AG04450 (cell line): ENCODE data around the gene PPM1L. TPM values are rescaled to one million over a fixed set of nuclear protein-coding genes. Genes with fewer than 3 reads are reported as not detected.

ENCODE experiments used
- CTCF ChIA-PET: fragments of 300-600, 350-600 bp; formaldehyde crosslinking; extraction: SDS; loops from one replicate; lab custom pipeline; 2022; ENCODE audit warnings: antibody characterized with exemption, inconsistent platforms; lab: Charles Lee
- POLR2A ChIA-PET: fragments of 350-600 bp; formaldehyde crosslinking; extraction: SDS; loops from one replicate; lab custom pipeline; 2021; ENCODE audit warnings: antibody characterized with exemption, inconsistent platforms; lab: Yijun Ruan, JAX
- DNase-seq: peaks from one replicate; pipeline ENCODE4 v3.0.0-alpha.2; 2011; ENCODE audit warnings: low read depth, low spot score
- H3K27ac ChIP-seq: one replicate; pipeline ENCODE4 v1.5.1; 2012; ENCODE audit warnings: low read depth, low read length, control low read depth
- H3K27me3 ChIP-seq: one replicate; pipeline ENCODE4 v1.6.0; 2012; ENCODE audit warnings: low read length; ENCODE audit not compliant: control insufficient read depth, insufficient read depth
- H3K4me3 ChIP-seq: 2 replicates; pipeline ENCODE4 v1.5.1; 2011; ENCODE audit warnings: mild to moderate bottlenecking, low read depth, low read length, control low read depth
- H3K9me3 ChIP-seq: 2 replicates; pipeline ENCODE4 v1.5.1; 2012; ENCODE audit warnings: low read length; ENCODE audit not compliant: control insufficient read depth, insufficient read depth
- polyA plus RNA-seq: library from polyadenylated mRNA; depleted of rRNA; stranded (reverse); fragments of >200 nt; gene quantifications from 2 replicates; pipeline ENCODE4 v1.2.3, GENCODE V29; 2011
- TF ChIP-seq, protein P1 (sequence below): IDR thresholded peaks from 2 replicates; pipeline ENCODE4 v1.5.1; 2011; ENCODE audit warnings: low read depth, low read length, control low read depth, inconsistent platforms

Gene PPM1L
- polyA plus RNA-seq, 1 experiment: 0.33 TPM

DNA sequence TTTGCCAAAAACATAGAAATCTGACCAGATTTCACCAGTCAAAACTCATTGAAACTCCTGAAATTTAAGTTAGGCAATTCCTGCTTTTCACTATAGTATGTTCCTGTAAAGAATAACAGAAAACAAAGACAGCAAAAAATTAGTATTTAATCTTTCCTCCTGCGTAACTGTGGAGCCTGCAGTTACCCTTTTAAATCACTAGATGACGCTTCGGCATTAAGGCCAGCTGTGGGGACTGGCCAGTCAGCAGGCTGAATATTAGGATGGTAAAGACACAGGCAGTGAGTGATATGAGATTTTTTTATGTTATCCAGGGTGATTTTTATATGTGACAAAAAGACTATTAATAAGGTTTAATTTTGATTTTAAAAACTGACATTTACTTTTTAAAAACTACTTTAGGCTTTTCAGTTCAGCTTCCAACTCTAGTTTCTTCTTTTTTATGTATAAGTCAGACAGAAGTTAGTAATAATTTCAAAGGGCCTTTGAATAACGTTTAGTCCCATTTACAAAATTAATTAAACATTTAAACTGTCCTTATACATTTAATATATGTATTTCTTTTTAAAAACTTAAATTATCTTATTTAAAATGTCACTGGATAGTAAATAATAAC is 165.1 kb downstream of the PPM1L start:
- CTCF ChIA-PET: interaction anchor here (0.7 to 4.9 kb wide), 13 partner anchors 12 to 501 kb away, joined by 3 to 32 read pairs (median 3); no protein-coding TSS in a partner anchor
- Histone ChIP-seq H3K27me3 (no peaks in the 10 kb centered on the region), H3K27ac (no peak overlapping the region), H3K9me3 (no peaks in the 10 kb centered on the region), H3K4me3 (no peak overlapping the region)
- POLR2A ChIA-PET: no interaction called here
- DNase-seq: no peak
- TF ChIP-seq, protein P1, sequence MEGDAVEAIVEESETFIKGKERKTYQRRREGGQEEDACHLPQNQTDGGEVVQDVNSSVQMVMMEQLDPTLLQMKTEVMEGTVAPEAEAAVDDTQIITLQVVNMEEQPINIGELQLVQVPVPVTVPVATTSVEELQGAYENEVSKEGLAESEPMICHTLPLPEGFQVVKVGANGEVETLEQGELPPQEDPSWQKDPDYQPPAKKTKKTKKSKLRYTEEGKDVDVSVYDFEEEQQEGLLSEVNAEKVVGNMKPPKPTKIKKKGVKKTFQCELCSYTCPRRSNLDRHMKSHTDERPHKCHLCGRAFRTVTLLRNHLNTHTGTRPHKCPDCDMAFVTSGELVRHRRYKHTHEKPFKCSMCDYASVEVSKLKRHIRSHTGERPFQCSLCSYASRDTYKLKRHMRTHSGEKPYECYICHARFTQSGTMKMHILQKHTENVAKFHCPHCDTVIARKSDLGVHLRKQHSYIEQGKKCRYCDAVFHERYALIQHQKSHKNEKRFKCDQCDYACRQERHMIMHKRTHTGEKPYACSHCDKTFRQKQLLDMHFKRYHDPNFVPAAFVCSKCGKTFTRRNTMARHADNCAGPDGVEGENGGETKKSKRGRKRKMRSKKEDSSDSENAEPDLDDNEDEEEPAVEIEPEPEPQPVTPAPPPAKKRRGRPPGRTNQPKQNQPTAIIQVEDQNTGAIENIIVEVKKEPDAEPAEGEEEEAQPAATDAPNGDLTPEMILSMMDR: peak; percentile 92

DNA sequence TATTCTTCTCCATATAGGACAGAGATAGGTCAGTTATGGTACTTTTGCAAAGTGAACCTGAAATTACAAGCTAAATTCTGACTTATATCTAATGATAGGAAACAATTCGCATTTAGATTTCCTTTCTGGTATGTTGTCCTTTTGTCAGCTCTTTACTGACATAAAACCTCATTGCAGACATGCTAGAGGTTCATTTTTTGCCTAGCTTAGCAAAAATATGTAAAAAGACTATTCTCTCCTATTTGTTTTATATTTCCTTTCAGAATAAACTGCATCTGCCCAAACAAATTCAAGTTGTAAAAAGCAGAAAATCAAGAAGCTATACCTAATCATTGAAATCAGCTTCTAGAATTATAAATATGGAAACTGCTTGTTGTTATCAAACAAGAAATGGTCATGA is 168.7 kb downstream of the PPM1L start:
- DNase-seq: no peak
- no peaks in the 10 kb centered on the region for H3K27me3 ChIP-seq
- H3K9me3 ChIP-seq: no peaks in the 10 kb centered on the region
- H3K4me3 ChIP-seq: no peak overlapping the region
- TF ChIP-seq, protein P1: no peak
- no peak overlapping the region for H3K27ac ChIP-seq
- POLR2A ChIA-PET: no interaction called here
- CTCF ChIA-PET: interaction anchor here (0.8 to 2.9 kb wide), 4 partner anchors 17 to 484 kb away, joined by 5 to 7 read pairs (median 6); no protein-coding TSS in a partner anchor

DNA sequence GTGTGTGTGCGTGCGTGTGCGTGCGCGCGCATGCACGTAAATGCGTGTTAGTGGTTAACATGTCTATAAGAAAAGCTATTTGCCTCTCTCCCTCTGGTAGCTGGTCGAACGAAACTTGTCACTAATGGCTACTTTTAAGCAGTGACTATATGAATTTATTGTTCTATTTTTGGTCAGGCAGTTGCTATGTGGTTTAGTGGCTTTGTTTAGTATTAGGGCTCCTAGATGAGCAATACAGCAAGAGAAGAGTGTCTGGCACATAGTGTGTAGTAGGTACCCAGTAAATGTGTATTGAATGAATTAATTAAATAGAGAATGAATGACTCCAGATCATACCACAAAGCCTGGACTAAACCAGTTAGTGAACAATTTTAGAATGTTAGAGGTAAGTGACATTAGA is 171.6 kb downstream of the PPM1L start:
- CTCF ChIA-PET: interaction anchor here (0.6 to 1.5 kb wide), 5 partner anchors 11 to 347 kb away, joined by 3 to 7 read pairs (median 3); no protein-coding TSS in a partner anchor
- Histone ChIP-seq H3K27ac (no peak overlapping the region), H3K27me3 (no peaks in the 10 kb centered on the region), H3K4me3 (no peak overlapping the region), H3K9me3 (no peaks in the 10 kb centered on the region)
- POLR2A ChIA-PET: no interaction called here
- DNase-seq: no peak
- TF ChIP-seq, protein P1: no peak

DNA sequence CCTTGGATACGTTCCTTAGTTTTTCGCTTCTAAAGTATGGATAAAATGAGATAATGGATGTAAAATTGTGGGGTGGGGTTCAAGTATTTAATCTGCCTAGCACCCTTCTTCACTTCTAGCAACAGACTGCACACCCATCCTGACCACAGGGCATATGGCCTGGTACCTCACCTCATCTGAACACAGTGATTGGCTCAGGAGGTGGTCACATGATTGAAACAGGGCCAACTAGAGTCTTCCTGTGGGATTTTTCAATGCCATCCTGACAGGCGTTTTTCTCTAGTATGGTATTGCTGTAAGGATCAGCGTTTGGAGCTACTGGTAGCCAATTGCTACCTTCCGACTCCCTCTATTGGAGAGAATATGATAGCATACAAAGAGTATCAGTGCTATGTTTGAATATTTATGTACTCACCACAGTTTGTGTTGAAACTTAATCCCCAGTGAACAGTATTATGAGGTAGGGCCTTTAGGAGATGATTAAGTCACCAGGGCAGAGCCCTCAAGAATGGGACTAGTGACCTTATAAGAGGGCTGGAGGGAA is 172.2 kb downstream of the PPM1L start:
- no peaks in the 10 kb centered on the region for H3K27me3 ChIP-seq
- no peak overlapping the region for H3K4me3 ChIP-seq
- TF ChIP-seq, protein P1: no peak
- no peak overlapping the region for H3K27ac ChIP-seq
- ChIA-PET CTCF (interaction anchor here (0.6 to 1.5 kb wide), 5 partner anchors 13 to 347 kb away, joined by 3 to 9 read pairs (median 3); no protein-coding TSS in a partner anchor), POLR2A (no interaction called here)
- H3K9me3 ChIP-seq: no peaks in the 10 kb centered on the region
- DNase-seq: no peak

DNA sequence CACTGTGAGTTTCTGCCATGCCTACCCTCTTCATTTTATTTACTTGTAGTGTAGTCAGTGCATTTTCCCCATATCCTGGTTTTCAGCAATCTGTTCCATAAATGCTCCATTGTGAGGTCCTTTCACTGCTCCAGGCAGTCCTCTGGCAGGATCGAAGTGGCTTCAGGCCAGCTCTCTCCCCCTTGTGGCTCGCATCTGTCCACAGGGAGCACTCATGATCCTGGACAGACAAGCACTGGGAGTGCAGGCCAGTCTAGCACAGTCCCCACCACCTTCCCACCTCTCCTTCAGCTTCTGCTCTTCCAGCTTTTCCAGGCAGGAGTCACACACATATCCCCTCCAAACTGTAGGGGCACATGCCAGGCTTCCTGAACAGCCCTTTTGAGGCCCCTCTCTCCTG is 173.6 kb downstream of the PPM1L start:
- no peaks in the 10 kb centered on the region for H3K27me3 ChIP-seq
- CTCF ChIA-PET: interaction anchor here (1.3 to 1.4 kb wide), 2 partner anchors 12 to 244 kb away, joined by 3 to 9 read pairs; no protein-coding TSS in a partner anchor
- no peak overlapping the region for H3K4me3 ChIP-seq
- no peaks in the 10 kb centered on the region for H3K9me3 ChIP-seq
- DNase-seq: no peak
- H3K27ac ChIP-seq: no peak overlapping the region
- POLR2A ChIA-PET: no interaction called here
- TF ChIP-seq, protein P1: peak; percentile 20
